SU-DHL-6 (cell line): ENCODE measurements around the gene SLC2A8.
A peak's percentile ranks its signal among the peaks of the same experiment; 100 is the strongest.

Source experiments
- H2AFZ ChIP-seq: fragments of 200-600 bp; sonication (generic); 2 replicates; pipeline ENCODE4 v1.6.1; 2014; ENCODE audit warnings: low read depth, mild to moderate bottlenecking, moderate library complexity, mixed read lengths, antibody characterized with exemption, low read length; ENCODE audit not compliant: severe bottlenecking
- H3F3A ChIP-seq: fragments of 200-600 bp; shearing (Covaris generic); 2 replicates; pipeline ENCODE4 v1.6.0; 2016; ENCODE audit warnings: antibody characterized with exemption, mild to moderate bottlenecking; ENCODE audit not compliant: insufficient read depth
- H3K27ac ChIP-seq: fragments of 200-600 bp; sonication (generic); 2 replicates; pipeline ENCODE4 v1.5.1; 2016; ENCODE audit warnings: low read depth, mild to moderate bottlenecking, low read length, moderate library complexity, mixed read lengths
- H3K27me3 ChIP-seq: fragments of 200-600 bp; sonication (generic), shearing (Covaris generic); 2 replicates; pipeline ENCODE4 v1.6.0; 2014; ENCODE audit warnings: mild to moderate bottlenecking, low read length
- H3K36me3 ChIP-seq: fragments of 200-600 bp; sonication (generic); 2 replicates; pipeline ENCODE4 v1.6.1; 2014; ENCODE audit warnings: mild to moderate bottlenecking, low read length, mixed read lengths
- H3K4me2 ChIP-seq: fragments of 300-600, 200-600 bp; shearing (Covaris generic), sonication (generic); 2 replicates; pipeline ENCODE4 v1.6.0; 2014; ENCODE audit warnings: low read length, low read depth, mild to moderate bottlenecking; ENCODE audit not compliant: poor library complexity, severe bottlenecking
- H3K4me3 ChIP-seq: fragments of 200-600 bp; sonication (generic); 2 replicates; pipeline ENCODE4 v1.5.1; 2014; ENCODE audit warnings: antibody characterized with exemption, low read length, mild to moderate bottlenecking, mixed read lengths; ENCODE audit not compliant: insufficient read depth, poor library complexity, severe bottlenecking
- H3K79me2 ChIP-seq: fragments of 200-600 bp; sonication (generic); 2 replicates; pipeline ENCODE4 v1.6.1; 2014; ENCODE audit warnings: mild to moderate bottlenecking, low read length, moderate library complexity; ENCODE audit not compliant: insufficient read depth
- H3K9ac ChIP-seq: fragments of 200-600 bp; sonication (generic); 2 replicates; pipeline ENCODE4 v1.7.0; 2014; ENCODE audit warnings: mild to moderate bottlenecking, low read length
- H3K9me2 ChIP-seq: fragments of 200-600 bp; sonication (generic); replicated peaks from 2 replicates; pipeline ENCODE4 v1.6.1; 2014; ENCODE audit warnings: low read length; ENCODE audit not compliant: insufficient read depth
- H3K9me3 ChIP-seq: fragments of 200-600 bp; sonication (generic); 2 replicates; pipeline ENCODE4 v1.6.1; 2014; ENCODE audit warnings: low read length, mixed read lengths; ENCODE audit not compliant: insufficient read depth
- H4K20me1 ChIP-seq: fragments of 200-600 bp; sonication (generic); 2 replicates; pipeline ENCODE4 v1.6.1; 2014; ENCODE audit warnings: low read depth, mild to moderate bottlenecking, antibody characterized with exemption, low read length, moderate library complexity, mixed read lengths
- CTCF ChIP-seq: fragments of 200-600 bp; sonication (generic); IDR thresholded peaks from one replicate; pipeline ENCODE4 v1.5.1; 2017; ENCODE audit warnings: antibody characterized with exemption, mild to moderate bottlenecking, low read length, moderate library complexity; ENCODE audit not compliant: insufficient read depth, poor library complexity, severe bottlenecking
- EZH2phosphoT487 ChIP-seq: fragments of 200-600 bp; sonication (generic), shearing (Covaris generic); conservative IDR thresholded peaks from 2 replicates; pipeline ENCODE4 v1.6.1; 2018; ENCODE audit warnings: mild to moderate bottlenecking, antibody characterized with exemption, low read length, moderate library complexity, mixed read lengths

Gene SLC2A8

GRCh38 chr9:127447416-127448111 is 50.6 kb downstream of the SLC2A8 start:
- no peak overlapping the region for H3K4me3 ChIP-seq
- H3K9me3 ChIP-seq, result no peaks in the 10 kb centered on the region
- TF ChIP-seq EZH2phosphoT487 (no peak), CTCF (no peak)
- H3K9me2 ChIP-seq, result no peaks in the 10 kb centered on the region
- H3K27ac ChIP-seq, result no peak overlapping the region
- no peak overlapping the region for H3K9ac ChIP-seq
- H4K20me1 ChIP-seq, result peaks cover 11% of the 10 kb centered on the region; the same call in 1 of the 2 replicates
- no peaks in the 10 kb centered on the region for H3K27me3 ChIP-seq
- peaks cover 38% of the 10 kb centered on the region for H3K36me3 ChIP-seq
- H3K4me2 ChIP-seq, result no peak overlapping the region
- peaks cover 70% of the 10 kb centered on the region for H3F3A ChIP-seq
- peaks cover 25% of the 10 kb centered on the region for H3K79me2 ChIP-seq
- no peak overlapping the region for H2AFZ ChIP-seq

- Histone ChIP-seq H3K27ac (no peak overlapping the region), H3K9ac (no peak overlapping the region), H3F3A (peaks cover 70% of the 10 kb centered on the region), H3K9me3 (no peaks in the 10 kb centered on the region), H3K9me2 (no peaks in the 10 kb centered on the region), H3K4me3 (no peak overlapping the region), H4K20me1 (peaks cover 11% of the 10 kb centered on the region; the same call in 1 of the 2 replicates), H3K79me2 (peaks cover 25% of the 10 kb centered on the region), H3K36me3 (peaks cover 38% of the 10 kb centered on the region), H3K27me3 (no peaks in the 10 kb centered on the region), H3K4me2 (peak overlapping the region; percentile 79), H2AFZ (no peak overlapping the region)
- TF ChIP-seq EZH2phosphoT487, result no peak
- no peak for TF ChIP-seq CTCF
Measured at GRCh38 chr9:127448112-127448805, 51.3 kb downstream of the SLC2A8 start.

- Histone ChIP-seq H3F3A (peaks cover 64% of the 10 kb centered on the region), H3K9me3 (no peaks in the 10 kb centered on the region), H3K9ac (peak overlapping the region; percentile 97), H3K79me2 (peaks cover 25% of the 10 kb centered on the region), H4K20me1 (peaks cover 11% of the 10 kb centered on the region; the same call in 1 of the 2 replicates), H3K27ac (peak overlapping the region; percentile 91), H2AFZ (no peak overlapping the region), H3K27me3 (no peaks in the 10 kb centered on the region), H3K4me3 (peak overlapping the region; percentile 63), H3K4me2 (peak overlapping the region; percentile 79), H3K9me2 (no peaks in the 10 kb centered on the region), H3K36me3 (peaks cover 38% of the 10 kb centered on the region)
- TF ChIP-seq EZH2phosphoT487 (no peak), CTCF (no peak)
Measured at GRCh38 chr9:127449332-127449966, 52.5 kb downstream of the SLC2A8 start.
